ACHN (cell line): ENCODE results near the gene CDKAL1.
"Not testable (repeated sequence)": the region's sequence is repeated elsewhere in the genome, so short reads cannot be mapped to it uniquely, and the experiment has no call there.

Experiments used
- DNase-seq: peaks from one replicate; pipeline ENCODE4 v3.0.0-alpha.2; 2015
- in situ Hi-C: cut with HindIII; loops from 2 replicates; pipeline ENCODE4 v1.10.0; 2017; ENCODE audit warnings: low sequenced_read_pairs, low pct_ligation_motif_present, low pct_unique_long_range_greater_than_20kb

CDKAL1 gene

GRCh38 chr6:20581070-20581469 lies 46.8 kb downstream of the CDKAL1 start:
- in situ Hi-C loops = no loop called here

GRCh38 chr6:20582586-20583443 lies 48.6 kb downstream of the CDKAL1 start:
- no peak for DNase-seq
- in situ Hi-C loops = no loop called here

More at GRCh38 chr6:20581070-20581469, 46.8 kb downstream of the CDKAL1 start:
- DNase-seq = no peak

GRCh38 chr6:20583444-20583800 lies 49.2 kb downstream of the CDKAL1 start:
- DNase-seq = no peak
- in situ Hi-C loops = no loop called here

- in situ Hi-C loops = no loop called here
- no peak for DNase-seq
Measured at GRCh38 chr6:20584100-20584731, 50.0 kb downstream of the CDKAL1 start.

- no peak for DNase-seq
- in situ Hi-C loops = no loop called here
Measured at GRCh38 chr6:20589266-20589665, 55.0 kb downstream of the CDKAL1 start.

- in situ Hi-C loops, DNase-seq: not testable (repeated sequence)
Measured at GRCh38 chr6:20590476-20590875, 56.2 kb downstream of the CDKAL1 start.

GRCh38 chr6:20594299-20594853 lies 60.1 kb downstream of the CDKAL1 start:
- in situ Hi-C loops, DNase-seq: not testable (repeated sequence)

- in situ Hi-C loops = no loop called here
- no peak for DNase-seq
Measured at GRCh38 chr6:20599302-20600051, 65.2 kb downstream of the CDKAL1 start.

- DNase-seq = no peak
- in situ Hi-C loops = no loop called here
Measured at GRCh38 chr6:20600831-20601230, 66.6 kb downstream of the CDKAL1 start.

- DNase-seq = no peak
- in situ Hi-C loops = no loop called here
Measured at GRCh38 chr6:20604159-20604558, 69.9 kb downstream of the CDKAL1 start.

GRCh38 chr6:20605061-20605460 lies 70.8 kb downstream of the CDKAL1 start:
- in situ Hi-C loops = no loop called here
- peak; percentile 15 for DNase-seq

- peak; percentile 72 for DNase-seq
- in situ Hi-C loops = no loop called here
Measured at GRCh38 chr6:20605581-20605980, 71.3 kb downstream of the CDKAL1 start.

- DNase-seq = no peak
- in situ Hi-C loops = no loop called here
Measured at GRCh38 chr6:20606831-20607230, 72.6 kb downstream of the CDKAL1 start.

- in situ Hi-C loops = no loop called here
- DNase-seq = no peak
Measured at GRCh38 chr6:20608356-20608755, 74.1 kb downstream of the CDKAL1 start.

- no peak for DNase-seq
- in situ Hi-C loops = no loop called here
Measured at GRCh38 chr6:20608905-20609304, 74.6 kb downstream of the CDKAL1 start.

GRCh38 chr6:20609924-20610323 lies 75.7 kb downstream of the CDKAL1 start:
- DNase-seq, in situ Hi-C loops: not testable (repeated sequence)

- no peak for DNase-seq
- in situ Hi-C loops = no loop called here
Measured at GRCh38 chr6:20610636-20611370, 76.5 kb downstream of the CDKAL1 start.

GRCh38 chr6:20617537-20617936 lies 83.3 kb downstream of the CDKAL1 start:
- in situ Hi-C loops, DNase-seq: not testable (repeated sequence)
